HEK293T (cell line): ENCODE measurements around the gene KLHL29.

Experiments
- CTCF ChIA-PET: fragments of 350-600 bp; formaldehyde crosslinking; extraction: SDS; loops from one replicate; lab custom pipeline; 2021; ENCODE audit warnings: antibody characterized with exemption, inconsistent platforms; lab: Yijun Ruan, JAX
- POLR2A ChIA-PET: fragments of 350-600 bp; formaldehyde crosslinking; extraction: SDS; loops from one replicate; lab custom pipeline; 2020; ENCODE audit warnings: antibody characterized with exemption, inconsistent platforms; lab: Yijun Ruan, JAX
- DNase-seq: peaks from one replicate; pipeline ENCODE4 v3.0.0; 2012; ENCODE audit warnings: mixed read lengths; ENCODE audit errors: extremely low spot score
- ARNT ChIP-seq: fragments of 450-650 bp; IDR thresholded peaks from 2 replicates; pipeline ENCODE4 v1.6.1; 2017; ENCODE audit warnings: mild to moderate bottlenecking
- BHLHE40 ChIP-seq: fragments of 450-650 bp; IDR thresholded peaks from 2 replicates; pipeline ENCODE4 v1.6.1; 2016; ENCODE audit warnings: mild to moderate bottlenecking, moderate library complexity, borderline replicate concordance
- CTBP1 ChIP-seq: fragments of 450-650 bp; IDR thresholded peaks from 2 replicates; pipeline ENCODE4 v1.6.1; 2016; ENCODE audit warnings: borderline replicate concordance
- ELF4 ChIP-seq: fragments of 450-650 bp; IDR thresholded peaks from 2 replicates; pipeline ENCODE4 v1.6.1; 2017; ENCODE audit warnings: antibody characterized with exemption
- FOXA1 ChIP-seq: fragments of 450-650 bp; IDR thresholded peaks from 2 replicates; pipeline ENCODE4 v1.6.1; 2016; ENCODE audit warnings: mild to moderate bottlenecking
- FOXK2 ChIP-seq: fragments of 450-650 bp; IDR thresholded peaks from 2 replicates; pipeline ENCODE4 v1.6.1; 2016; ENCODE audit warnings: mild to moderate bottlenecking
- FOXM1 ChIP-seq: fragments of 450-650 bp; IDR thresholded peaks from 2 replicates; pipeline ENCODE4 v1.6.1; 2017; ENCODE audit warnings: mild to moderate bottlenecking, borderline replicate concordance
- HDGF ChIP-seq: fragments of 450-650 bp; IDR thresholded peaks from 2 replicates; pipeline ENCODE4 v1.6.1; 2017; ENCODE audit warnings: antibody characterized with exemption, borderline replicate concordance
- L3MBTL2 ChIP-seq: fragments of 450-650 bp; conservative IDR thresholded peaks from 2 replicates; pipeline ENCODE4 v1.6.1; 2016; ENCODE audit warnings: mild to moderate bottlenecking
- LEF1 ChIP-seq: fragments of 450-650 bp; IDR thresholded peaks from 2 replicates; pipeline ENCODE4 v1.6.1; 2017; ENCODE audit warnings: mild to moderate bottlenecking, borderline replicate concordance
- NFRKB ChIP-seq: fragments of 450-650 bp; IDR thresholded peaks from 2 replicates; pipeline ENCODE4 v1.6.1; 2016; ENCODE audit warnings: mild to moderate bottlenecking, moderate library complexity
- SP1 ChIP-seq: fragments of 450-650 bp; IDR thresholded peaks from 2 replicates; pipeline ENCODE4 v1.6.1; 2017
- SUZ12 ChIP-seq: fragments of 450-650 bp; IDR thresholded peaks from 2 replicates; pipeline ENCODE4 v1.6.1; 2016; ENCODE audit warnings: mild to moderate bottlenecking
- TARDBP ChIP-seq: fragments of 450-650 bp; IDR thresholded peaks from 2 replicates; pipeline ENCODE4 v1.6.1; 2016
- ZNF384 ChIP-seq: fragments of 450-650 bp; IDR thresholded peaks from 2 replicates; pipeline ENCODE4 v1.6.1; 2016
- TF ChIP-seq, protein P1 (sequence below): fragments of 450-650 bp; IDR thresholded peaks from 2 replicates; pipeline ENCODE4 v1.6.1; 2016

KLHL29 gene

DNA sequence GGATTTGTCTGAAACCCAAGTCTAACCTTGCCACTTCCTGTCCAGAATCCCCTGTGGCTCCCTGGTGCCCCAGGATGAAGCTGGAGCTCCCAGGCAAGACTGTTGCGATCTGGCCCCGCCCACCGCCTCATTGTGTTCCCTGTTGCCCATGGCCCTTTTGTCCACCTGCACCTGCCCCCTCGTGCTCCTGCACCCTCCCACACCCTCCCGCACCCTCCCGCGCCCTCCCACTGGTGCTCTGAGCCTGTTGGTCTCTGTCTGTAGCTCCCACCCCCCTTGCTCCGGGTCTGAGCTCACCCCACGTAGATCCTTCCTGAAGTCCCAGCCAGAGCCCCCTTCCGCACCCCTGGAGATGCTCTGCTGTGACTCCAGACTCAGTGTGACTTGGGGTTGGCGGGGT lies 297.5 kb downstream of the KLHL29 start:
- CTCF ChIA-PET, result no interaction called here
- POLR2A ChIA-PET, result no interaction called here
- DNase-seq, result no peak
- no peak for TF ChIP-seq ARNT
- no peak for TF ChIP-seq ELF4
- TF ChIP-seq TARDBP, result no peak
- no peak for TF ChIP-seq SP1
- no peak for TF ChIP-seq FOXK2
- no peak for TF ChIP-seq LEF1
- TF ChIP-seq, protein P1, sequence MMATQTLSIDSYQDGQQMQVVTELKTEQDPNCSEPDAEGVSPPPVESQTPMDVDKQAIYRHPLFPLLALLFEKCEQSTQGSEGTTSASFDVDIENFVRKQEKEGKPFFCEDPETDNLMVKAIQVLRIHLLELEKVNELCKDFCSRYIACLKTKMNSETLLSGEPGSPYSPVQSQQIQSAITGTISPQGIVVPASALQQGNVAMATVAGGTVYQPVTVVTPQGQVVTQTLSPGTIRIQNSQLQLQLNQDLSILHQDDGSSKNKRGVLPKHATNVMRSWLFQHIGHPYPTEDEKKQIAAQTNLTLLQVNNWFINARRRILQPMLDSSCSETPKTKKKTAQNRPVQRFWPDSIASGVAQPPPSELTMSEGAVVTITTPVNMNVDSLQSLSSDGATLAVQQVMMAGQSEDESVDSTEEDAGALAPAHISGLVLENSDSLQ, result no peak
- TF ChIP-seq L3MBTL2, result no peak
- TF ChIP-seq NFRKB, result no peak
- TF ChIP-seq FOXA1, result no peak
- TF ChIP-seq CTBP1, result no peak

DNA sequence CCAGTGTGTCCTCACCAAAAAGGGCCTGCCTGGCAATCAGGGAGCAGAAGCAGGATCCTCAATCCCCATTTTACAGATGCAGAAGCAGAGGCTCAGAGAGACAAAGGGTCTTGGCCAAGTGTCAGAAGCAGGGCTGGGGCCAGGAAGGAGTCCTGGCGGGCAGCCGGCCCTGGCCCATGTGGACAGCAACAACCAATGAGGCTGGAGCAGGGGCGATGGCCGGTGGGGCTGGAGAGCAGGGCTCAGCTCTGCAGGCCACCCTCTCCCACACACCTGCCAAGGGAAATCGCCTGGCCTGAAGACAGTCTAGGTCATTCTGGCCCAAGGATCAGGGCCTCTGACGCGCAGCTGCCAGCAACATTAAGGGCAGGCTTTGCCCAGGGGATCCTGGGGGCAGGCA lies 298.0 kb downstream of the KLHL29 start:
- TF ChIP-seq FOXA1 (no peak), ARNT (no peak), FOXK2 (no peak), TARDBP (no peak), HDGF (no peak), L3MBTL2 (no peak), SP1 (no peak), SUZ12 (no peak), ELF4 (no peak), FOXM1 (no peak), BHLHE40 (no peak), NFRKB (no peak), LEF1 (no peak), CTBP1 (no peak), ZNF384 (no peak)
- TF ChIP-seq, protein P1, result no peak
- POLR2A ChIA-PET, result no interaction called here
- CTCF ChIA-PET, result no interaction called here
- no peak for DNase-seq

DNA sequence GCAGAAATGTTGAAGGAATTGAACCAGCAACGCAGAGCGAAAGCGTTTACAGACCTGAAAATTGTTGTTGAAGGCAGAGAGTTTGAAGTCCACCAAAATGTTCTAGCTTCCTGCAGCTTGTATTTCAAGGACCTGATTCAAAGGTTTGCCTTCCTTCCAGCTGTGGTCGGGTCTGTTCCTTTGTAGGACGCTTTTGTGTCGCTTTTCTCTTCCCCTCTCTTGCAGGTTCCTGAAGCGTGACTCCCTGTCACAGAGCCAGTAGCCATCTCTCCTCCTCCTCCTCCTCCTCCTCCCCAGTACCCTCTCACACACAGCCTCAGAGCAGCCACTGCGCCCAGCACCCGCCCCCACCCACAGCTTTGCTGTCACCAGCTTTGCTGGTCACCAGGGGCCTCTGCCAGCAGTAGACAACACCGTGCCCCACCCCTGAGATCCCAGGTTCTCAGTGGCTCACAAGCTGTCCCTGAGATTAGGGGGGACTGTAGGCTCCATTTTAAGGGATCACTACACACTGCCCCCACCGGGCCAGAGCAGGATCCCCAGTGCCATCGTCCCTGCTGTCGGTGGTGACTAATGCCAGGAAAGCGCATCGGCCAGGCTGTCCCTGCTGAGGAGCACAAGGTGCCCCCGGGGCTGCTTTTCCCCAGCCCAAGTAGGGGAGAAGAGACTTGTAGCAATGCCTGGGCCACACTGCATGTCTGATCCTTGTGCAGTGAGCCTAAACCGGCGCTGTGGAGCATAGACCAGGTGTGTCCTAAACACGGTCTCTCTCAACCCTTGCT lies 299.6 kb downstream of the KLHL29 start:
- CTCF ChIA-PET, result interaction anchor here (0.6 kb wide), 1 partner anchor 232 kb away, joined by 3 read pairs; no protein-coding TSS in a partner anchor
- TF ChIP-seq HDGF (no peak), ARNT (no peak), TARDBP (no peak), BHLHE40 (no peak)
- POLR2A ChIA-PET, result no interaction called here
- DNase-seq, result no peak

DNA sequence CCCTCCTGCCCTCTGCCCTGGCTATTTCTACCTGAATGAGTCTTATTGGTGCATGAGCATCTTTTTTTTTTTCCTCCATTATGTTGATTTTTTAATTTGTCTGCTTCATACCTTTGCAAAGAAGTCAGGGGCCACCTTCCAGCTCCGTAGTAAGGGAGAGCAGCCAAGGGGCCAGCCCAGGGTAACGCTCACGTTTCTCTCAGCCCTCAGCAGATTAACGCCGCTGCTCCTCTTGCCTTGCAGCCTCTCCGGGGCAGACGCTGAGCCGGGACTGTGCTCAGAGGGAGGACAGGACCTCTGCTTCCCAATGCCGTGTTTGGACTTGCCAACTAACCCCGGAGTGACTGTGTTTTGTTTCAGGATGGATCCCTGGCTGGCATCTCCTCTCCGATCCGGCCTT lies 300.2 kb downstream of the KLHL29 start:
- CTCF ChIA-PET, result no interaction called here
- DNase-seq, result no peak
- TF ChIP-seq CTBP1 (no peak), SP1 (no peak), HDGF (no peak), FOXM1 (no peak), TARDBP (no peak), ARNT (no peak), BHLHE40 (no peak), ZNF384 (no peak), ELF4 (no peak), LEF1 (no peak), SUZ12 (no peak), FOXA1 (no peak), L3MBTL2 (no peak), NFRKB (no peak), FOXK2 (no peak)
- TF ChIP-seq, protein P1, result no peak
- POLR2A ChIA-PET, result no interaction called here

DNA sequence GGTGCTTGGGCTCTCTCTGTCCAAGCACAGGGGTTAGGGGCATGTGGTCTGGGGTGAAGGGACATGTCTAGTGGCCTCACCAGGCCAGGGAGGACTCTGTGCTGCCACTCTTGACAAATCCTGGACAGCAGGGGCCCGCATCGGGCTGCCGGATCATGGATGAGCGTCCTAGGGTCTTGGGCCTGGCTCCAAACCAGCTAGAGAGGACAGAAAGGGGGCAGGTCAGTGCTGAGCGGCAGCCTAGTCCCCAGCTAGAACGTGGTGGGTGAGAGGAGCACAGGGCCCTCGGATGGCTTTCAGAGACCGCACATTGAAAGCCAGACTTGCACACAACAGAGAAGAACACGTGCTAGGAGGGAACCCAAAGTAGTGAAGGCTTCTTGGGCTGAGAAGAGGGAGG lies 300.7 kb downstream of the KLHL29 start:
- TF ChIP-seq SP1 (no peak), ZNF384 (no peak), FOXM1 (no peak), CTBP1 (no peak), BHLHE40 (no peak), HDGF (no peak), L3MBTL2 (no peak)
- TF ChIP-seq, protein P1, result no peak
- ChIA-PET CTCF (no interaction called here), POLR2A (no interaction called here)
- DNase-seq, result no peak
